ENCODE measurements around the gene PDSS2.

Gene PDSS2

DNA sequence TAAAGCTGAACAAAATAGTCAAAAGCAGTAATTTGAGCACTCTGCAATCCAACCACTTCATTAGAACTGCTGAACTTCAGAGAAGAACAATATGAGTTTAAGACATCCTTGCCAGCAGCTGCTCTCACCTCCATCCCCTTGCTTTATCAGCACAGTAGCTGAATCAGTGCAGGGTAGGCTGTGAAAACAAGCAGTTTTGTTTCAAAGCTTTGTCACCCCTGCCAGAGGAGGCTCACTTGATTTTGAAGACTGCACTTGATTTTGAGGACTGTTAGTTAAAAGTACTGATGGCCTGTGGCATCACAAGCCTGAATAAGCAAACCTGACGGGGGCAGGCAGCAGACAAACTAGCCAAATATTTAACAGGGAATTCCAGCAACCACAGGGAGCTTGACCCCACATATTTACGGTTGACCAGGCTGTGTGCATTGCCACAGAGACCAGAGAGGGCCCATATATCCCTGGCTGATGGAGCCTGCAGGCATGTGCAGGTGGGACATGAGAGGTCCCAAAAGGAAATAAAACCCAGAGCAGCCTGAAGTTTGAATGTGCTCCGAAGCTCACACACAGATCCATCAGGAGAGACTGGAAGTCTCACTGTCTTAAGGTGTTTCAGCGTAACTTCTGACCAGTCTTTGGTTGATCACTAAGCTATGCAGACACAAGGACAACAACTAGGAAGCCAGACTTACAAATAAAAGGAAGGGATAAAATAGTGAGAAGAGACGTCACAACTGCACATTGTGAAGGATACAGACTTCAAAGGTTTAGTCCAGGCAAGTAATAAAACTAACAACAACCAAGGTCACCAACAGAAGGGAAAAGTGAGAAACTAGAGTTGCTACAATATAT, 97.4 kb downstream of the PDSS2 start:
- DNase-seq (ENCODE audit: low read depth, low spot score), result no peak

DNA sequence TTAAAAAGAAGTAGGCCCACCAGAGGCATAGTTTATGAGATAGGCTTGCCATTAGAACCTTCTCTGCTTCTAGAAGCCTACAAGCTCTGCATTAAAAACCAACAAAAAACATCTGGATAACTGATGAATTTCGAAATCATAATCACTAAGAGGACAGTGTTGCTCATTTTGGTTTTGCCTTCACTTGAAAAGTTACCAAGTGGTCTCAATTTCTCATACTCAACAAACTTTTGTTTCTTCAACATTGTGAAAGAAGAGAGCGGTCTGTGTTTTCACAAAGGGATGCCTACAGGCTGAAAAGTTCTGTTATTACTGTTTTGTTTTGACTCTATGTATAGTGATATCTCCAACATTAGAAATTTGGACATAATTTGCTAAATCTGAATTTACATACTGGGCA, 98.9 kb downstream of the PDSS2 start:
- no peak for DNase-seq (ENCODE audit: low read depth, low spot score)

DNA sequence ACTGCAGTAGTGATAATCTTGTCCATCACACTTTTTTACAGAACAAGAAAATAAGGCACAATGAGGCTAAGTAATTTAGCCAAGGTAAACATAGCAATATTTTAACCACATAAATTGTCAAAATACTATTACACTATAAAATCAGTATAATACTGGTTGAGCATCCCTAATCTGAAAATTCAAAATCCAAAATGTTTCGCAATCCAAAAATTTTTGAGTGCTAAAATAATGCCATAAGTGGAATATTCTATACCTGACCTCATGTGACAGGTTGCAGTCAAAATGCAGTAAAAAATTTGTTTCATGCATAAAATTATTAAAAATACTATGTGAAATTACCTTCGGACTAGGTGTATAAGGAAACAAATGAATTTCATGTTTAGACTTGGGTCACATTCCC, 101.5 kb downstream of the PDSS2 start:
- no peak for DNase-seq (ENCODE audit: low read depth, low spot score)

DNA sequence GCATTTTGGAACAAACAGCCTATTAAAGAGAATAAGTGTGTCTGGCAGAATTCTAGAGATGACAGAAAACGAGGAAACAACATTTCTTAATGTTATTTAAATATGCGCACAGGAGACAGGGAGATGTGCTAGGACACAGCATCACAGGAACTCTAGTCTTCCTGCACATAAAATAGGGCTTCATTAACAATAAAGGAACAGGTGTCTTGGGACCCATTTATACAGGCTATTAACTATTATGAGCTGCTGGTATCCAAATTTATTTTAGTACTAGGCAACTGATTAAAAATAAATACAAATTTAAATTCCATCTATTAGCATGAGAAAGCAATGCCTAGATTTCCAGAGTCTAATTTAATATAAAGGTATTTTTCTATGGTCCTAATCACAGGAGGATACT, 102.3 kb downstream of the PDSS2 start:
- DNase-seq (ENCODE audit: low read depth, low spot score), result no peak

DNA sequence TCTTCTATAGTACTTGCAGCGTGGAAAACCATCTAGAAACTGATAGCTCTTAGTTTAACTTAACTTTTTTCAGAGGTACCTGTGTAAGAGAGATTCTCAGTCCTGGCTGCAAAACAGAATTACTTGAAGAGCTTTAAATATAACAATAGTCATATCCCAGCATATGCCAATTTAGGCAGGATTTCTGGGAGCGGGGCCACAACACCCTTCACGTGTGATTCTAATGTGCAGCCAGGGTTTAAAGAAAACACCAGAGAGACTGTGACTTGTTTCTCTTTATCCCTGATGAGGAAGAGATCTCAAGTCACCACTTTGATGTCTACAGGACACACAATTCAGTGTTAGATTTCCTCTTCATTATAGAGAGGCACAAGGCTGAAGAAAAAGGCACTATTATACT, 103.7 kb downstream of the PDSS2 start:
- DNase-seq (ENCODE audit: low read depth, low spot score), result no peak

DNA sequence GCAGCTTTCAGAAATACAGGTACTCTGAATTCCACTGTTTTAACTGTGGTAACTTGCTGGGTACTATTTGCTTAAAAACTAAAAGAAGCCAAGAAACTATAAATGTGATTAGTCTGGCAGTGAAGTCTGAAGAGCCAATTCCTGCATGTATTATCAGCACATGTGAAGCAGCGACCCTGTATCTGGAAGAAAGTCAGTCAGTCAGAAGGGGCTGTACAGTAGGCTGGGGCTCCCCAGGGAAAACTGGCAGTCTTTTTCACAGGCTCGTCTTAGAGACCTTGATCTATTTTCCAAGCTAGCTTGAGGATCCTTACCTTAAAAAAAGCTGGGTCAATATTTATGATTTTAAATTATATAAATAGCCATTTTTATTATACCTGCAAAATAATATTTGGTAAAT, 104.9 kb downstream of the PDSS2 start:
- no peak for DNase-seq (ENCODE audit: low read depth, low spot score)

DNA sequence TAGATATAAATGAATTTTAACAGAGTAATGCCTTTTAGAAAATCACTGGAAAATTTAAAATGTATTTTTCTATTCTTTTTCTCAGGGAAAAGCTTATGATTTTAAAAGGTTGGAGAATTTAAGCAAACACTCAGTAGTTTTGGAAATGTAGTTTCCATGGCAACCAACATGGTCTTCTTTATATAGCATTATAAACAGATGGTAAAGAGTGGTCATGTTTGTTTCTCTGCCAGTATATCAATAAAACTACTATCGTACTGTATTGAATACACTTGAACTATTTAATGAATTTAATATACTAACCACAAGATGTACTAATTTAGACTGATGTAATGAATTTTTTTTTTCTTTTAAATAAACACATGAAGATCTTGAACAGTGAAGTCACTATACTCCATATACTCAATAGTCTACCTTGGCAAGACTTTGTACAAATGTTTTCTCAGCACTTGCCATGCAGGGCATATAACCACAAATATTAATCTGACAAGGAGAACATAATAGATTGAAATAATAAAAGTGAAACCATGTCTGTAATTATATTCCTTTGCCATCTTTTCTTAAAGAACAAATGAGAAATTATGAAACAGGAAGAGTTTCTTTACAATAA, 105.5 kb downstream of the PDSS2 start:
- DNase-seq (ENCODE audit: low read depth, low spot score), result no peak

DNA sequence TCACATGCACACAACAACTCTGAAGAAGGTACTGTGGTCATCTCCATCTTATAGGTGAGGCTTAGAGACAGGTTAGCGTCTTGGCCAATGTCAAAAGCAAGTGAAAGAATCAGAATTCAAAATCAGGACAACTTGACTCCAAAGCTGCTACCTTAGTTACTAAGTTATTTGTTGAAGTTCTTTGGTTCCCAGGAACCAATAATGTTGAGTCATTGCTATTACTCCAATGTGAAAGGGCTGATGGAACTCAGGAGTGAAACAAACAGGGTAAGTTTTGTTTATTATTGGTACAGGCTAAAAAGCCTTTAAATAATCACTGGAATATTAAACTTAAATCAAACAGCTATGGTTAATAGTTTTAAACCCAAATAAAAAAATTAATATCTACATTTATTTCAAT, 111.1 kb downstream of the PDSS2 start:
- no peak for DNase-seq (ENCODE audit: low read depth, low spot score)

DNA sequence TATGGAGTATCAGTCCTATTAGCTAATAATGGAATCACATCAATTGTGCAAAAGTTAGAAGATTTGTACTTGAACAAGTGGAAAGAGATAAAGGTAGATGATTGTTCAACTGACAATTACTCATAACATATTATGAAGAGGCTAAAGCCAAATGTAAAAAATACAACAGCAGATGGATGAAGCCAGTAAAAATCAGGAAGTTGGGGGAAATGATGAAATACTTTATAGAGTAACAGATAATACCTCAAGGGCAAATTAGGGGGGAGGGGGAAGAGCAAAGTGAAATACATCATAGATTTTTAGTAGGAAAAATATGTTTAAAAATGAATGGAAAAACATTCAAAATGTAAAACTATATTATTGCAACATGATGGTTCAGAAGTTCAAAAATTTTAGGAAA, 114.0 kb downstream of the PDSS2 start:
- no peak for DNase-seq (ENCODE audit: low read depth, low spot score)

DNA sequence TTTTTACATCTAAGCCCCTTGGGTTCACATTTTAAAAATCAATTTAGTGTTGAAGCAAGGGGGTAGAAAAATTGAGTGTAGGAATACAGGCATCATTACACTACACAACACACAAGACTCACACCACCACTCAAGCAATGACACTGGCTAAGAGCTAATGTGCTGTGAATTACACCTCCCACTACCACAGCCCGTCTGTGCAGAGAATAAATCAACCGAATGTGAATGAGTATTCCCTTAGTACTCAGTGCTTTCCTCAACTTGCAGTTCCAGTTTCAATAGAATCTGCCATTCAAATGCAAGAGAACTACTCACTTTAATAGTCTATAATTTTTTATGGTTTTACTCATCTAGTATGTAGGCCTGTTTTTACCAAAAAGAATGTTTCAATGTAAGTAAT, 114.4 kb downstream of the PDSS2 start:
- no peak for DNase-seq (ENCODE audit: low read depth, low spot score)

DNA sequence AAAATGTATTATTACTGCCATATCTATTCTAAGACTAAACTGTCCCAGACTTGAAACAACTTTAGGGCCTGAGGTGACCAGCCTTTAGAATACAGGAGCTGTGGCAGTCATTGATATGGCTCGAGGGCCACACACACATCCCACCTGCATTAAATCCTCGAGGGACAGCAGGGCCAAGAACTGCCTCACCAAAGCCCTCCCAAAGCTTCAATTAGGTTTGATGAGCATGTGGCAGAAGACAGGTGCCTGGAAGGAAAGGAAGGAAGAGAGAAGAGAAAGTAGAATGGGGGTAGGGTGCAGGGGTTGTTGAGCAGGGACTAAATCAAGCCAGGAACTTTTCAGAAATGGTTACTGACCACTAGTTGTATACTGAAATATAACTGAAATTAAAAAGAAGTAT, 115.0 kb downstream of the PDSS2 start:
- DNase-seq (ENCODE audit: low read depth, low spot score), result no peak

DNA sequence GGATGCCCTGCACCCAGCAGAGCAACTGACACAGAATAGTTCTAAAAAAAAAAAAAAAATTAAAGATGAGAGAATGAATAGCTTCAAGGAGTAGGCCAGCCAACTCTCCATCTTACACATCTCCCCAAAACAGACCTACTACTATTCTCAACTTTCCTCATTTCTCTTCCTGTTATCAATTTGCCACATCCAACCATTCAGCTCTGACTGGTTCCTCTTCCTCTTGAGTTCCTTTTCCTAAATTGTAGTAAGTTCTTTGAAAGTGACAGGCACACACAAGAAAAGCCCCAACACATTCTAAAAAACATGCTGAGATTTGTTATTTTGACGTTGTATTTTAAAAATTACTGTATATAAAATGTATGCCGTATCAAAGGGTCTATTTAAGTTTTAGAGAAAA, 117.2 kb downstream of the PDSS2 start:
- no peak for DNase-seq (ENCODE audit: low read depth, low spot score)

DNA sequence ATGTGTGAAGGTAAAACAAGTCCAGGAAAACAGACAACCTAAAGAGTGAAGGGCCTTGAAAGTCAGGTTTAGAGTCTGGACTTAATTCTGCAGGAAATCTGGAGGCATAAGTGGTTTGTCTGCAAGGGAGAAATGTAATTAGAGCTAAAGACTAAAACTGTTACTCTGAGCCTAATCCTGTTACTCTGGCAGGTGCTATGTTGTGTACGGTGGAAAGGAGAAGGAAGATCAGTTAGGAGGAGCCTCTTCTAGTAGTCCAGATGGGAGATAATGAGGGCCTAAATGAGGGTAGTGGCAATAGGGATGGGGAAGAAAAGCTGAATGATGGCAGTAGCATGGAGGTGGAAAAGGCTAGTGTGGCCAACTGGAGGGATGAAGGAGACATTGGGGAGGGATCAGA, 118.5 kb downstream of the PDSS2 start:
- DNase-seq (ENCODE audit: low read depth, low spot score), result no peak

DNA sequence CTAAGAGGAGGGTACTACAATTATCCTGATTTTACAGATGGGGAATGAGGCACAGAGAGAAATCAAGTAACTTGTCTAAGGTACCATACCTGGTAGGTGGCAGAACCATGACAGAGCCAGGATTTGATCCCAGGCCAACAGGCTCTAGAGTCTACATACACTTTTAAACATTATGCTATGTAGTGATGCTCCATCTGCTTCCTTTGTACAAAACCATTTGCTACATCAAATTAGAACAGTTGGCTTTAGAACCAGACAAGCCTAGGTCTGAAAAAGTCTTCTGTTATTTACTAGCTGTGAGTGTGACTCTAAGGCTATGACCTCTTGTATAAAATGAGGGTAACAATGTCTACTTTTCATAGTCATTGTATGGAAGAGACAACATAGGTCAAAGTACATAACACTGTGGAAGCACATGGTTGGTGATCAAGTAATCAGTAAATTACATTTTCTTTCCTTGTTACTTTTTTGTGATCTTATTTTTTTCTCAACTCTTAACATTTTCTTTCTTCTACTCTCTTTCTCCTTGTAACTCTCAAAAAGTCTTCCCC, 122.1 kb downstream of the PDSS2 start:
- DNase-seq (ENCODE audit: low read depth, low spot score), result no peak

DNA sequence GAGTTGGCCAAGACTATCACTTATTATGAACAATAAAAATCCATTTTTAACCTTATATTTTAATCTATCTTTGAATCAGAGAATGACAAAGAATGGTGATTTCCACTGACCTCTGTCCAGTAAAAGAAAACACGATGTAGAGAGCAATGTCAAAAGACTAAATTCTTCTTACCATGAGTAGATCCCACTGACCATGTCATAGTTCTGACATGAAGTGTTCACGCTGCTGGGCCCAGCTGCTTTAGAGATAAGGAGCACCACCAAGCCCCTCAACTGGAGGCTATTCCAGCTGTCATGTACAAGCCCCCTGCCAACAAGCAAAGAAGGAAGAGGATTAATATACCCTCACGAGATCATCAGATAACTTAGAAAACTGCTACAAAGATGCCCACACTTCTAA, 125.3 kb downstream of the PDSS2 start:
- no peak for DNase-seq (ENCODE audit: low read depth, low spot score)

DNA sequence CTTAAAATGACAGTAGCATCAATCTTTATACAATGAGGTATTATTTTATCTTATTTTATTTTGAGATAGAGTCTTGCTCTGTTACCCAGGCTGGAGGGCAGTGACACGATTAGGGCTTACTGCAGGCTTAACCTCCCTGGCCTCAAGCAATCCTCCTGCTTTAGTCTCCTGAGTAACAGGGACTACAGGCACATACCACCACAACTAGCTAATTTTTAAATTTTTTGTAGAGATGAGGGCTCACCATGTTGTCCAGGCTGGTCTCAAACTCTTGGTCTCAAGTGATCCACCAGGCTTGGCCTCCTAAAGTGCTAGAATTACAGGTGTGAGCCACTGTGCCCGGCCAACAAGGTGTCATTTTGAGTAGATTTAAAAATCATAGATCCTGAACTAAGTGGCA, 125.9 kb downstream of the PDSS2 start:
- DNase-seq (ENCODE audit: low read depth, low spot score), result no peak

DNA sequence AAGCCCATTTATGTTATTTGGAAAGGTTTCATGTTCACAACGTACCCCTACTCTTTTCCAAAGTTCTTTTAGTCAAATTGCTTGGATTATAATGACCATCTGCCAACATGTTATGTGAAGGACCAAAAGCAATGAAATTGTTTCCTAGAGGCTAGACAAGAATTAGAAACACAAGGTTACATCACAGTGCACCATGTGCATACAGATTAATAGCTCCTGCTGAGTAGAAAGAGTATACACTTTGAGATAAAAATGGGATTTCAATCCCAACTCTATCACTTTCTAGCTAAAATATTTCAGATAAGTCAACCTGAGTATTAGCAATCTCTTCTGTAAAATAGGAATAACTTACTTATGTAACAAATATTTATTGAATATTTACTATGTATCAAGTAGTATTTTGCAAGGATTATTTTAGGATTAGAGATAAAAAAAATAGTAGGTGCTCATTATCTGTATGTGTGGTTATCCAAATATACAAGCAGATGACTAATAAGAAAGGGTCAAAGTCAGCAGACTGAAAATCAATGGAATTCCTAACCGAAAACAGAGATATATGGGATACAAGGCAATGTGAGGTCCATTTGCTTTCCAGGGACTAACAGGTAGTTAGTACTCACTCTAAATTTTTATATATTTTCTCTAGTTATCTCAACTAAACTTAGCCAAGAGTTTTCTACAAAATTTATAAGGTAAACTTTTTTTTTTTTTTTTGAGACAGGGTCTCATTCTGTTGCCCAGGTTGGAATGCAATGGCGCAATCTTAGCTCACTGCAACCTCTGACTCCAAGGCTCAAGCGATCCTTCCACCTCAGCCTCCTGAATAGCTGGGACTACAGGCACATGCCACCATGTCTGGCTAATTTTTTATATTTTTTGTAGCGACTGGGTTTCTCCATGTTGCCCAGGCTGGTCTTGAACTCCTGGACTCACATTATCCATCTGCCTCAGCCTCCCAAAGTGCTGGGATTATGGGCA, 127.7 kb downstream of the PDSS2 start:
- DNase-seq (ENCODE audit: low read depth, low spot score), result no peak

DNA sequence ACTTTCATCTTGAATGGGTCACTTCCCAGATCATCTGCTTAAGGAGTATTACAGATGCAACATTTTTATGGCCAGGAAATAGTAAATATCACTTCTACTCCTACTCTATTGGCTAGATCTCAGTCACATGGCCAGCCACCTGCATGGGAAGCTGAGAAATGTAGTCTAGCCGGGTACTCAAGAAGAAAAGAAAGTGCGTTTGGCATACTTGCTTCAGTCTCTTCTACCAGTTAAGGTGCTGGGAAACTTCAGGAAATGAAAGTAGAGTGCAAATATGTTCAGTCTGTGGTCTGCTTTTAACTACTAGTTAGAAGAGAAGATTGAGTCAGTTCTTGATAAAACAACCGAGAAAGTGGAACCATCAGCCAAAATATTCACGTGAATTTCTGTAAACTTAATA, 129.2 kb downstream of the PDSS2 start:
- no peak for DNase-seq (ENCODE audit: low read depth, low spot score)

DNA sequence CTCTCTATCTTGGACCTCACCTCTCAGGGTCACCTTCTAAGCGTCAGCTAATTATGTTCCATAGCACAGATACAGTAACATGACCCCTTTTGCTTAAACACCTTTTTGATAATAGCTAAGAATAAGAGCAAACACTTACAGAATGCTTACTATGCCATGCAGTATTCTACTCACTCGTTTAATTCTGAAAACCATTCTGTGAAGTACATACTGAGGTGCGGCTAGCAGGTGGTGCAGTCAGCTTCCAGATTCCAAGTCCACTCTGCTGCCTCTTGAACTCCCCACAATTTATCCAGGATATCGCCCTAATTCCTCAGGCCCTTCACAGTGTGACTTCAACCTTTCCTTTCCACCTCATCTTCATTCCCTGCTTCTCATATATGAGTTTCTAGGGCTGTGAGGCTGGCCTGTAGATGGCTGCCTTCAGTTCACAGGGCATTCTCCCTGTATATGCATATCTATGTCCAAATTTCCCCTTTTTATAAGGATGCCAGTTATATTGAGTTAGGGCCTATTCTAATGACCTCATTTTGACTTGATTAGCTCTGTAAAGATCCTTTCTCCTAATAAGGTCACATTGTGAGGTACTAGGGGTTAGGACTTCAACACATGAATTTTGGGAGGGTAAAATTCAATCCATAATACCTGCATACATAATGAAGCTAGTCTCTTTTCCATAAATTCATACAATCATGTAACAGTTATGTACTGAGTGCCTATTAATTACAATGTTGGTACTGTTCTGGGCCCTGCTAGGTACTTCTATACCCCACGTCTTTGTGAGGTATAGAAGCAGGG, 130.1 kb downstream of the PDSS2 start:
- no peak for DNase-seq (ENCODE audit: low read depth, low spot score)

DNA sequence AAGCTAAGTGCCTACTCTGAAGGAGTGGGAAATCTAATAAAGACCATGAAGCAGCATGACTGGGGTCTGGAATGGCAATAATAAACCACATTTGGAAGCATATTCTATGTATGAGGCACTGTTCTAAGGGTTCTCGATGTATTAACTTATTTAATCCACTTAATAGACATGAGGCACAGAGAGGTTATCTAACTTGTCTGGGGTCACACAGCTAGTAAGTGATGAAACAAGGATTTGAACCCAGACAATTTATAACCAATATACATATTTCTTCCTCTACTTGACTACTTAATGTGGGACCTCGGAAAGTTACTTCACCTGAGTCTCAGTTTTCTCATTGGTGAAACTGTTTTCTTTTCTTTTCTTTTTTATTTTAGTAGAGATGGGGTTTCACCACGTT, 131.3 kb downstream of the PDSS2 start:
- no peak for DNase-seq (ENCODE audit: low read depth, low spot score)

DNA sequence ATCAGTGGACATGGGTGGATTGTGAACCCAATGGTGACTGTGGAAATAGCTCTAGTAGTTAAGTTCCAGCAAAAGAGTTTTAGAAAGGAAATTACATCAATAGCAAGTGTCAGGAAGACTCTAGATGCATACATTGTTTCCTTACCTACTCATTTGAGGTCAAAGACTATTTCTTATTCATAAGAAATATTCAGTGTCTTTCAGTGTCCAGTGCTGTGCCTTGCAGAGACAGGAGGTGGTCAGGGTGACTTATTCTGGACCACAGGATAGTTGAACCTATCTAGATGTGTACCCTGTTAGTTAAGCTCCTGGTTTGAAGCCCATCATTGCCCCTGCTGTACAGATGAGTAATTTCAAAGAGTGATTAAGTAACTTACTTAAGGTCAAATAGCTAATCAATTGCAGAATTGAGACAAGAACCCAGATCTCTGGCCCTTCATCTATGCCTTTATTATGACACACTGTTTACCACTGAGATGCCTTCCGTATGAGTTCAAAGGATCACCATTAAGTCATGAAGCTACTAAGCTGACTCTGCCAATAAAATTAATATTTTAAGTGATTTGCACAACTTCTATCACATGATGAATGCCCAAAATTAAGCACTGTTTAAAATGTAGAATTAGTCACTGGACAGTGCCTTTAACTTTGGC, 136.1 kb downstream of the PDSS2 start:
- DNase-seq (ENCODE audit: low read depth, low spot score), result no peak
